HG02678 (cell line): Measurements from ENCODE around the gene TBCA.
A peak's percentile ranks its signal among the peaks of the same experiment; 100 is the strongest.

Experiments used
- ATAC-seq: cut with Tn5 transposase; IDR thresholded peaks from one replicate; pipeline ENCODE4 v1.9.1; 2021; ENCODE audit warnings: mild to moderate bottlenecking, moderate library complexity; ENCODE audit not compliant: unreplicated experiment

TBCA gene, protein sequence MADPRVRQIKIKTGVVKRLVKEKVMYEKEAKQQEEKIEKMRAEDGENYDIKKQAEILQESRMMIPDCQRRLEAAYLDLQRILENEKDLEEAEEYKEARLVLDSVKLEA

DNA sequence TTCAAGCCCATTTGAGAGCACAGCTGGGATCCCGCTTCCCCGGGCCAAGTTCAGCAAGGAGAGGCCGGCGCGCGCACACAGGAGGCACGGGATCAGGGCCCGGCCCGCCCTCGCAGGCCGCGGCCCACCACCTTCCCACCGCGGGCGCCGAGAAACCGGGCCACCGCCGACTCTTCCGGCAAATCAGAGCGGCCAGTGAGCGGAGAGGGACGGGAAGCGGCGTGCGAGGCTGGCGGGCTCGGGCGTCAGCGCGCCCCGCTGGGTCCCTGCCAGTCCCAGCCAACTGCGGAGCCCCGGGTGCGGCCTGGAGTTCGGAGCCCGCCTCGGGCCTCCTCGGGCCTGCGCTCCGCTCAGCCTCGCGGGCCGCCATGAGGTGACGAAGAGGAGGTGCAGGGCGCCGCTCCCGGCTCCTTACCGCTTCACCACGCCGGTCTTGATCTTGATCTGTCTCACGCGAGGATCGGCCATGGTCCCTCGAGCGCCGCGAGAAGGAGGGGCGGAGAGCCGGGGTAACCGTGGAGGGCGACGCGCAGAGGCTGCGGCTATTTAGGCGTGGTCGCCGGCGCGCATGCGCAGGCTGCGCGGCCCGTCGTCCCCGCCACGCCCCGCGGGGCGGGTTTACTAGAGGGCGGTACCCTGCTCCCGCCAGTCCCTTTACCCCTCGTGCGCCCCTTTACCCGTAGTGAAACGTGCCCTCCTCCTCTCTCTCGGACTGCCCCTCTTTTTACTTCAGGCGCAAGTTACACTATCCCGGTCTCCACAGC lies at the start of gene TBCA:
Gene TBCA (minus strand): TSS at position 550 of the 764 bp plus-strand sequence. CDS start 82 bp downstream, at position 468.
- peak; percentile 90 for ATAC-seq

DNA sequence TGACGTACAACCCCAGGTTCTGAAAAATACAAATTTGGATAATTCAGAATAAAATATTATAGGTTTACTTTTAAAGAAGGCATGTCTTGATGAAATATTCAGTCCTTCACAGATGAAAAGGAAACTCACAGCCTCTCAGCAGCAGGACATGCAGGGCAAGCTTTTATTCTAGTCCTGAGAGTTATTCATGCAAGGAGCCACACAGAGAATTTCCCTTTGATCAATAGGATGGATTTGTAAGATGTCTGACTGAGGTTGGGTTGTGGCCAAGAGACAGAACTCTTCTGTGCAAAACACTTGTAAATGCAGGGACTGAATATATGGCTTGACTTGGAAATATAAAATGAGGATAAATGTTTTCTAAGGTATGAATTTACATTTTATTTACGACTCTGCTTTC lies 48.8 kb upstream of the TBCA start:
- no peak for ATAC-seq

DNA sequence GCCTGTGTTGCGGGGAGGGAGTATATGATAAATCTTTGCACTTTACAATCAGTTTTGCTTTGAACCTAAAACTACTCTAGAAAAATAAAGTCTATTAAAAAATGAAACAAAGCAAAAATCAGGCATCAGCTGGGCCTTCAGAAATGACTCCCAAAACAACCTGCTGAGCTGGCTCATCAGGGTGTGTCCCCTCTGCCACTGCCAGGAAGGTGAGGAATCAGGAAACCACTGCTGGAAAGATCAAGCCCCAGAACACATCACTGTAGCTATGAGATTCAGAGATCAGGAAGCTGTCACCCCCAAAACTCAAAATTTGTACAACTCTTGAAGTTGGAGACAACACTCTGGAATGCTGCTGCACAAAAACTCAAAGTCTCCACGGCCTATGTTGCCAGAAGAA lies 40.5 kb upstream of the TBCA start:
- ATAC-seq, result no peak

DNA sequence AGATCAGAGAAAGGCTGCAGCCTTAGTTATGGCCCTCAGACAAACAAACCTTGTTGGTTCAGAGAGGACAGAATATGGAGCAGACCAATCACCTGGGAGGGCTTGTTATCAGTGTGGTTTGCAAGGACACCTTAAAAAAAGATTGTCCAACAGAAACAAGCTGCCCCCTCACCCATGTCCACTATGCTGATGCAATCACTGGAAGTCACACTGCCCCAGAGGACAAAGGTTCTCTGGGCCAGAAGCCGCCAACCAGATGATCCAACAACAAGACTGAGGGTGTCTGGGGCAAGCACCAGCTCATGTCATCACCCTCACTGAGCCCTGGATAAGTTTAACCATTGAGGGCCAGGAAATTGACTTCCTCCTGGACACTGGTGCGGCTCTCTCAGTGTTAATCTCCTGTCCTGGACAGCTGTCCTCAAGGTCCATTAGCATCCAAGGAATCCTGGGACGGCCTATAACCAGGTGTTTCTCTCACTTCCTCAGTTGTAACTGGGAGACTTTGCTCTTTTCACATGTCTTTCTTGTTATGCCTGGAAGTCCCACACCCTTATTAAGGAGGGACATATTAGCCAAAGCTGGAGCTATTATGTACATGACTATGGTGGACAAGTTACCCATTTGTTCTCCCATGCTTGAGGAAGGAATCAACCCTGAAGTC lies 36.9 kb upstream of the TBCA start:
- ATAC-seq, result no peak

DNA sequence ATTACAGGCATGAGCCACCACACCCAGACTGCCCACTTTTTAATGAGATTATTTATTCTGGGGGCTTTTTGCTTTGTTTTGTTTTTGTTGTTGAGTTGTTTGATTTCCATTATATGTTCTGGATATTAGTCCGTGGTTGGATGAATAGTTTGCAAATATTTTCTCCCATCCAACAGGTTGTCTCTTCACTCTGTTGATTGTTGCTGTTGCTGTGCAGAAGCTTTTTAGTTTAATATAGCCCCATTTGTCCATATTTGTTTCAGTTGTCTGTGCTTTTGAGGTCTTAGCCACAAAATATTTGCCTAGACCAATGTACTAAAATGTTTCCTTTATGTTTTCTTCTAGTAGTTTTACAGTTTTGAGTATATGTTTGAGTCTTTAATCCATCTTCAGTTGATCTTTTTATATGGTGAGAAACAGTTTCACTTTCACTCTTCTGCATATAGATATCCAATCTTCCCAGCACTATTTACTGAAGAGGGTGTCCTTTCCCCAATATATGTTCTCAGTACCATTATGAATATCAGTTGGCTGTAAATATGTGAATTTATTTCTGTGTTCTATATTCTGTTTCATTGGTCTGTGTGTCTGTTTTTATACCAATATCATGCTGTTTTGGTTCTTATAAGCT lies 30.2 kb upstream of the TBCA start:
- no peak for ATAC-seq

DNA sequence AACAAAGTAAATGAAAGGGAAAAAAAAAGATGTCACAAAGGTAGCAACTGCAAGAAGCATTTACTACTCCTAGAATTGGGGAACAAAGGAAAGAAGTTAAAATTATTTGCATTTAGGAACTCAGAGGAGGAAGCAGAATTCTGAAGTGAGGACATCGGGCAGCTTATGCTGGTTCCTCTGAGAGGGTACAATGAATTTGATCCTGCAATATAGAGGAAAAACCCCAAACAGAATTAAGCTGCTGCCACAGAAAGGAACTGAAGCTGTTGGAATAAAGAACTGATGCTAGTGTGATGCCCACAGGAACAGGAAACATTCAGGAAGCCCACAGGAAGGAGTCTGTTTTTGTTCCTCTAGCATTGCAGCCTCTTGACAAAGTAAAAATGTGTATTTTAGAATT lies 22.3 kb upstream of the TBCA start:
- no peak for ATAC-seq

DNA sequence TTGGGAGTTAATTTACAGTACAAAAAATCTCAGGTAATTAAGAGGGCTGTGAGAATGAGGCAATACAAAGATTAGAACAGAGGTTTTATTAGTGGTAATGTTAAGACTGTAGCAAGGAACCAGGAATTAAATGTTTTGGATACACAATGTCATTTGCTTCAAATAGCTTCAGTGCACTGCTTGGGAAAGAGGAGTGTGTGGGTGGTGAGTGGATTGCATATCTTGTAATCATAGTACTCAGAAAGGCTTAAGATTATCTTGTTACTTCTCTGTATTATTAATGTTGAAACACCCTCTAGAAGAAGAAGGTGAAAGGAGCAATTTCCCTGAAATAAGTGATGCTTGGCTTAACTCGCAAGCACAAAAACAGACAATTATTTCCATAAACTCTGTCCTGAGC lies 21.0 kb upstream of the TBCA start:
- ATAC-seq, result no peak

DNA sequence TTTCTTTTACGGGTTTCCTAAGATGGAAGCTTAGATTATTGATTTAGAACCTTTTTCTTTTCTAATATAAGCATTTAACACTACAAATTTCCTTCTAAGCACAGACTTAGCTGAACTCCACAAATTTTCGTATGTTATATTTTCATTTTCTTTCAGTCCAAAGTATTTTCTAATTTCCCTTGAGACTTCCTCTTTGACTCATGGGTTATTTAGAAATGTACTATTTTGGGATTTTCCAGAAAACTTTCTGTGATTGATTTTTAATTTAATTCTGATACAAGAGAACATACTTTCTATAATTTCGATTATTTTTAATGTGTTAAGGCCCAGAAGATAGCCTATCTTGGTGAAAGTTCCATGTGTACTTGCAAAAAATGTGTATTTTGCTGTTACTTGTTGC lies 19.7 kb upstream of the TBCA start:
- ATAC-seq, result no peak

DNA sequence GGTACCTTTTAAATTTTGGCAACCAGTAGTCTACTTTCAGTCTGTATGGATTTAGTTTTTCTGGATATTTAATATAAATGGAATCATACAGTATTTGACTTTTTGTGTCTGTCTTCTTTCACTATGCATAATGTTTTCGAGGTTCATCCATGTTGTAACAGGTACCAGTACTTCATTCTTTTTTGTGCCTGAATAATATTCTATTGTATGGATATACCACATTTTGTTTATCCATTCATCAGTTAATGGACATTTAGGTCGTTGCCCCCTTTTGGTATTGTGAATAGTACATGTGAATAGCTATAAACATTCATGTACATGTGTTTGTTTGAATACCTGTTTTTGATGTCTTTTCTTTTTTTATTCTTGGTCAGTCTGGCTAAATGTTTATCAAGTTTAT lies 19.1 kb upstream of the TBCA start:
- no peak for ATAC-seq

DNA sequence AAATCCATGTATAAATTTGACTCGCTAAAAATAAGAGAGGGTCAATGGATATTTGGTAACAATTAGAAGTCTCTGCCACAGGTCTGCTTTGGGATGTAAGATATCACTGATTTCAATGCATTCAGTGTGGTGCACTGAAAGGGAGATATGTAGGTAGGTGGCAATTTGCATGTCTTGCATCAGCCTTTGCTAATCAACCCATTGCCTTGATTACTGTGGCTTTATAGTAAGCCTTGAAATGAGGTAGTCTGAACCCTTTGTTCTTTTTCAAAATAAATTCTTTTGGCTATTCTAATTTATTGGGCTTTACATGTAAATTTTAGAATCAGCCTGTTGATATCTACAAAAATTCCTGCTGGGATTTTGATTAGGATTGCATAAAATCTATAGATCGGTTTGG lies 15.8 kb upstream of the TBCA start:
- ATAC-seq, result no peak

DNA sequence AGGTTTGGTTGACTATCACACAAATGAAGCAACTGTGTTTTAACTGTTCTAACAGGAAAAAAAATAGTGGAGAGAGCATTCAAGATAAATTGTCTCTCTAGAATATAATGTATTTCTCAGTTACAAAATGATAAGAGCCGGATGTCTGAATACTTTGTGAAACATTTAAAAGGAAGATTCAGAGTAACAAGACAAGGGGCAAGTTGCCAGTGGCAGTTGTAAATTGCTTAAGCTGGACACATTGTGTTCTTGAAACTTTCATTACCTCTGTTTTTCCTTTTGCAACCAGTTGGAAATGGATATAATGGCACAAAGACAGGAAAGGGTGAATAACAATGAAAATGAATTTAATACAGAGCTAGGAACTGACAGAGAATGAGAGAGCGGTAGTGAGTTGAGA lies 15.2 kb upstream of the TBCA start:
- no peak for ATAC-seq

DNA sequence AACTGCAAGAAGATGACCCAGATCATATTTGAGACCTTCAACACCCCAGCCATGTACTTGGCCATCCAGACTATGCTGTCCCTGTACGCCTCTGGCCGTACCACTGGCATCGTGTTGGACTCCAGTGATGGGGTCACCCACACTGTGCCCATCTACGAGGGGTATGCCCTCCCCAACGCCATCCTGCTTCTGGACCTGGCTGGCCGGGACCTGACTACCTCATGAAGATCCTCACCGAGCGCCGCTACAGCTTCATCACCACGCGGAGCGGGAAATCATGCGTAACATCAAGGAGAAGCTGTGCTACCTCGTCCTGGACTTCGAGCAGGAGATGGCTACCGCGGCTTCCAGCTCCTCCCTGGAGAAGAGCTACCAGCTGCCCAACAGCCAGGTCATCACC lies 9.1 kb upstream of the TBCA start:
- no peak for ATAC-seq

DNA sequence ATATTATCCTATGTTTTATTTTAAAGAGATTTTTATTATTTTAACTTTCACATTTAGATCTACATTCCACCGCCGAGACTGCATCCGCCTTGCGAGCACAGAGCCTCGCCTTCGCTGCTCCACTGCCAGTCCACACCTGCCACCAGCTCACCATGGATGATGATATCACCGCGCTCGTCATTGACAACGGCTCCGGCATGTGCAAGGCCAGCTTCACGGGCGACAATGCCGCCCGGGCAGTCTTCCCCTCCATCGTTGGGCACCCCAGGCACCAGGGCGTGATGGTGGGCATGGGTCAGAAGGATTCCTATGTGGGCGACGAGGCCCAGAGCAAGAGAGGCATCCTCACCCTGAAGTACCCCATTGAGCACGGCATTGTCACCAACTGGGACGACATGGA lies 8.6 kb upstream of the TBCA start:
- ATAC-seq, result no peak

DNA sequence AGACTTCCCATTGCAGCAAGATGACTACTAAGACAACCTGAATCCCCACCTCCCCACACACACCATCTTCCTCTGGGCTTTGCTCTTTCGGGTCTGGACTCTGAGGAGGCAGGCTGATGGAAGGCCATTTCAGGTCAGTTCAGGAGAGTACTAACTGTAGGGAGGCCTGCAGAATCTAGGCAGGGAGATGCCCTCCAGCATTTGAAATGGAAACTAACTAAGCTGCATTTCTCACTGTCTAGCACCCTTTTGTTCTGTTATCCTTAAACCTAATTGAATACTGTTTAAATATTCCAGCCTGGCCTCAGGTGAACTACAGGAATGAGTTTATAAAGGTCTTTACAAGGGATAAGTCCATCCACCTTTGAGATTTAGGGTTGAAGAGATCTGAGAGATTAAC lies 4.9 kb upstream of the TBCA start:
- ATAC-seq, result no peak

DNA sequence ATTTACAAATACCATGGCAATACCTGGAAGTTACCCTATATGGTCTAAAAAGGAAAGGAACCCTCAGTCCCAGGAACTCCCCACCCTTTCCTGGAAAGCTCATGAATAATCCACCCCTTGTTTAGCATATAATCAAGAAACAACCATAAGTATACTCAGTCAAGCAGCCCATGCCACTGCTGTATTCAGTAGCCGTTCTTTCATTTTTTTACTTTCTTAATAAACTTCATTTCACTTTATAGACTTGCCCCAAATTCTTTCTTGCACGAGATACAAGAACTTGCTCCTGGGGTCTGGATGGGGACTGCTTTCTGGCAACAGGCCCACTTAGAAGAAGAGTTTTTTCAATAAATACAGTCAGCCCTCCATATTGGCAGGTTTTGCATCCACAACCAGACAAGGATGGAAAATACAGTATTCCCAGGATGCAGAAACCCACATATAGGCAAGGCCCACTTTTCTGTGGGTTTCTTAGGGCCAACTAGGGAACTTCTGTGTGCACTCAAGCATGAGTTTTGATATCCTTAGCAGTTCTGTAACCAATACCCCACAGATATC lies 2.8 kb upstream of the TBCA start:
- ATAC-seq, result no peak

DNA sequence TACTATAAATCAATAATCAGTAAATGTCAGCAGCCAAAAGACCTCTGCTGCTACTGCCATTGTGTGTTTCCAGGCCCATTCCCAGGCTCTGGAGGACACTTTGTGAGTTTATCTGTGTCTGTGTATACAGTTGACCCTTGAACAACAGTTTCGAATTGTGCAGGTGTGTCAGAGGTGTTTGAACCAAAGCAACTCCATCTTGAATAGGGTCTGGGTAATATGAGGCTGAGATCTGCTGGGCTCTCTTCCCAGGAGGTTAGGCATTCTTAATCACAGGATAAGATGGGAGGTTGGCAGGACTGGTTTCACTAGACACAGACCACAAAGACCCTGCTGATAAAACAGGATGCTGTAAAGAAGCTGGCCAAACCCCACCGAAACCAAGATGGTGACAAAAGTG lies 2.3 kb upstream of the TBCA start:
- no peak for ATAC-seq

DNA sequence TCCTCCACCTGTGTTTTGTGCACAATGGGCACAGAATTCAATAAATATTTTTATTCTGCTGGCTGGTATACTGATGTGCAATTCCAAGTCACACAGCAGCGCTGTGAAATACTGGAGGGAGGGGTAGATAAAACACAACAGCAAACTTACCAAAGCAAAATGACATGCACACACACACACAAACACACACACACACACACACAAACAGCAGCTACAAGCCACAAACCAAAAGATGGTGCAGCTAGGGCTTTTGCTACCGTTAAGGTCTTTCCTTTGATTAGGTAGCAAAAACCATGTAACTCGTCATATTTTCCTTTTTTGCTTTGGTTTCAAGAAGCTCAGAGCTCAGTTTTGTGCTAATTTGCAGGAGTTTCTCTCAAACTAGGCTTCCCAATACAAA lies 1.8 kb upstream of the TBCA start:
- ATAC-seq, result no peak

DNA sequence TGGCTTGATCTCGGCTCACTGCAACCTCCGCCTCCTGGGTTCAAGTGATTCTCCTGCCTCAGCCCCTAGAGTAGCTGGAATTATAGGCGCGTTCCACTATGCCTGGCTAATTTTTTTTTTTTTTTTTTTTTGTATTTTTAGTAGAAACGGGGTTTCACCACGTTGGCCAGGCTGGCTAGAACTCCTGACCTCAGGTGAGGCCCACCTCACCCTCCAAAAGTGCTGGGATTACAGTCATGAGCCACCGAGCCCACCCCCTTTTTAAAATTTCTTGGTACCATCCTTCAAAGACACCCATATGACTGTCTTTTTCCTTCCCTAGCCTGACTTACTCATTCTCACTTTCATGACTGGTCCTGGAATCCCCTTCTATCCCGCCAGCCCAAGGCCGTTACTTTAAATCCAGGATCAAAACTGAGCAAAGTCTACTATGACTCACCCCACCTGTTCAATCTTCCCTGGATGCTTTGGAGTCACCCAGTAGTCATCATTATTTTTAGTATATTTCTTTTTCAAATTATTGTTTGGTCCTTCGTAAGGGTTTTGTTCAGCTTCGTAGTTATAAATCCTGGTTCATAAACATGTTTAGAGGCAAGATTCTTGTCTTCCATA lies 1.2 kb upstream of the TBCA start:
- ATAC-seq, result no peak

DNA sequence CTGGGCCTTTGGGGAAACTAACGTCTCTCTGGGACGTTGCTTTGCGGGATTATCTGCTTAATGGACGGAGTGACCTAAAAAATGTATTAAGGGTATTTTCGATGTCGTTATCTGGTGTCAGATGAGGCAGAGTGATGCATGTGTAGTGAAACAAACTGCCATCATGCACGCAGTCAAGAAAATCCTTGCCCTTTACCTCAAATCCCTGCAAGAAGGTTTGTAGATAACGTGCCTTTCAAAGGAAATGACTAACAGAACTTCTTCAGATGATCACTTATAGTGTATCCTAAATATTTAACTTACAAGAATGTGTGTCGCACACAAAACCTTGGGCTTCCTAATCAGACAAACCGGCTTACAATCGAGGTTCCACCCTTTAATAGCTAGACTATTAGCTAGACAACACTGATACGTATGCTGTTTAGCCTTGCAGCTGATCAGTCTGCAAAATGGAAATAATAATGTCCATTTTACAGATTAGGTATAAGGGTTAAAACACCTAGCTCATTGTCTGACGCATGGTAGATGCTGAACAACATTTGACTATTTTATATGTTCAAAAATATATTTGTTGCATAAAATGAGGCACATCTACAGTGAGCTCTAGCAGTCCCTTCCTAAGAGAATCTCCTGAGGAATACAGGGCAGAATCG lies 541 bp upstream of the TBCA start:
- ATAC-seq, result no peak

DNA sequence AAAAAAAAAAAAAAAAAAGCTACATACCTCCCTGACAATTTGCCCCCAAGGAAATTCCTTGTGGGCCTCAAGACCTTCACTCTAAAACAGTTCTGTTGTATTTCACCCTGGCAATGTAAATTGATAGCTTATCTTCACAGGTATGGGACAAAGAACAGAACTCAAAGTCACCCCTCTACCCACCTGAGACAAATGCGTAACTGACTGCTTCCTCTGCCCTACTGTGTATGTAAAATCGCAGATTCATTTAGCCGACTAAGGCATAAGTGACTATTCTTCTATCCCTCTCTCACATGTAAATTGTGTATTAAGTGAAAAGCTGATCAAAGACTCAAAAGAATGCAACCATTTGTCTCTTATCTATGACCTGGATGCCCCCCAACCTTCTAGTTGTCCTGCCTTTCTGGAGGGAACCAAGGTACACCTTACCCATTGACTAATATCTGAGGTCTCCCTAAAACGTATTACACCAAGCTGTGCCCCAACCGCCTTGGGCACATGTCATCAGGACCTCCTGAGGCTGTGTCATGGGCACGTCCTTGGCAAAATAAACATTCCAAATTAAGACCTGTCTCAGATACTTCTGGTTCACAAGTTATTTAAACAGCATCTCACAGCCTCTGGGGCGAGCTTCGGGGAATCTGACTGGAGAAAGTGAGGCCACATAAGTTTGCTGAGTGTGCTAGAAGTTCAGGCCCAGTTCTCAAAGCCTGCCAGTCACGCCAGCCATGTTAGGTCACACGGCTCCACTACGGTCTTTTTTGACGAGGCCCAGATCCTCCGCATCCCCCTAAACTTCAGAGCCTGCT lies 954 bp downstream of the TBCA start:
- ATAC-seq, result no peak
